Left renal pelvis (tissue), 4 donors: ENCODE data around the gene KCNT2. TPM values are rescaled to one million over a fixed set of nuclear protein-coding genes. Genes with fewer than 3 reads are reported as not detected.
"Not testable (repeated sequence)": the region's sequence is repeated elsewhere in the genome, so short reads cannot be mapped to it uniquely, and the experiment has no call there.

ENCODE experiments used
- DNase-seq, 4 donors: peaks; one replicate each; pipeline ENCODE4 v3.0.0-alpha.2; 2013; ENCODE audit warnings: low read depth in 4 of 4, low spot score in 3 of 4
- polyA plus RNA-seq, 4 donors: library from polyadenylated mRNA; unstranded; fragments of 120-200 nt; gene quantifications; one replicate each; pipeline ENCODE4 v1.2.1, GENCODE V29; 2013; ENCODE audit not compliant: insufficient read length in 4 of 4

KCNT2 gene
- polyA plus RNA-seq = 10 to 100 TPM in 3 of 4 donors, 1 to 10 TPM in 1; 8.0 to 13.9 (median 12.0) TPM

DNA sequence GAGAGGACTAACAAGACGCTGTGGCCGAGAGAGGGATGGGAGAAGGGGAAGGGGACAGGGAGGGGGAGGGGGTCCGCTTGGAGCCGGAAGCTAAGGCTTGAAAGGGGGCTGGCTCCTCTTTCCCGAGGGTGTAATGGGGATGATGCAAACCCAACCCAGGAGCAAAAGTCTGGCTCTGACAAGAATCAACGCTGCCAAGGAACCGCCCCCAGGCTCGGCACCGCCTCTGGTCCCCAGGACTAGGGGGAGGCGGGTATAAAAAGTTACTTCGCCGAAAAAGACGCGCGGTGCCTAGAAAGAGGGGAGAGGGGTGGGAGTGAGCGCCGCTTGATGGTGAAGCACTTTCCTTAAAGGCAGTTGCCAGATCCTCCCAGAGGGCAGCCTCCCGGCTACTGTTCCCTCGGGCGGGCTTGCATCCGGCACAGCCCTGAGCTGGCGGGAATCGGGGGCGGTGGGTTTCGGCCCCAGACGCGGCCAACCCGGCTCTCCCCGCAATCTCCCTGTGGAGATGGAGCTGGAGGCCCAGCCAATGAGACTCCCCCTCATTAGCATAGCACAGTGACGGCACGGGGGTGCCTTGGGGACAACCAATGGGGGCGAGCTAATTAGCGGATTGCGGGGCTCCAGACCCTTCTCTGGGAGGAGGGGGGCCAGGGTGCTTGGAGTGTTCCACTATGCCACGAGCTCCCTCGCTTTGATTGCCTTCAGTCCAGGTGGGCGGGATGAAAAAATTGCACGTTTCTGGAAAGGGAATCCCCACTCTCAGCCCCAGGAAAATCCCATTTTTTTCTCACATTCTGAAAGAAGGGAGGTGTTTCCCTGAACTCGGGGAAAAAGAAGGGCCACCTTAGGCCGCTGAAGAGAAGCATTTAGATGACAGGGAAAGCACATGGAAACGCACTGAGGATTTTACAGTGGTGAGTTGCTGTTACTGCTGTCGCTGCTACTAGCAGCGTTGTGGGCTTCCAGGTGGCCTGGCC, at the start of gene KCNT2:
Gene KCNT2 (minus strand): TSS at position 51 of the 980 bp plus-strand sequence. CDS start 131 bp downstream, outside the sequence.
- peak; percentile 71 to 84 (median 74) for DNase-seq

GRCh38 chr1:196655494-196655893, 47.3 kb upstream of the KCNT2 start:
- no peak for DNase-seq

- DNase-seq = no peak
Measured at GRCh38 chr1:196655071-196655470, 46.8 kb upstream of the KCNT2 start.

GRCh38 chr1:196654271-196654670, 46.0 kb upstream of the KCNT2 start:
- DNase-seq = no peak

- peak in 1 of 4 donors; percentile 4 for DNase-seq
Measured at GRCh38 chr1:196651637-196652215, 43.5 kb upstream of the KCNT2 start, which contains the start of gene CFH. CFH (plus strand) TSS chr1:196652043; CDS start chr1:196652118, 75 bp downstream.

- no peak for DNase-seq
Measured at GRCh38 chr1:196651079-196651478, 42.8 kb upstream of the KCNT2 start.

GRCh38 chr1:196650403-196650802, 42.2 kb upstream of the KCNT2 start:
- DNase-seq = no peak

DNA sequence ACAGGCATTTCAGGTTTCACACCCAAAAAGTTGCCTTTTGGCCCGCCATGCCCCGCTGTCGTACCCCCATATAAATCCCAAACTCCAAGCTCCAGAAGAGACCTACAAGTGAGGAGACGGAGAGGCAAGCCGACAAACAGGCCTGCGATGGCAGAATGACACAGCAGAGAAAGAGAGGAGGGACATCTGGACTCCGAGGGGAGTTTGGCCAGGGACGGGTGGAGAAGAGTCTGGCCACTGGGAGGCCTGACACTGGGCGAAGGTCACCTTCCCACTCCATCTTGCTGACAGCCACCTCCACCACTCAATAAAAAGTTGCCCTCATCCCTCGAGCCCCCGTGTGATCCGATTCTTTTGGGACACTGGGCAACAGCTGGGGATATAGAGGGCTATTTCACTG, 41.8 kb upstream of the KCNT2 start:
- DNase-seq = no peak

- DNase-seq = no peak
Measured at GRCh38 chr1:196640976-196641375, 32.7 kb upstream of the KCNT2 start.

- not testable (repeated sequence) for DNase-seq
Measured at GRCh38 chr1:196639291-196639690, 31.1 kb upstream of the KCNT2 start.

GRCh38 chr1:196638466-196638865, 30.2 kb upstream of the KCNT2 start:
- no peak for DNase-seq

DNA sequence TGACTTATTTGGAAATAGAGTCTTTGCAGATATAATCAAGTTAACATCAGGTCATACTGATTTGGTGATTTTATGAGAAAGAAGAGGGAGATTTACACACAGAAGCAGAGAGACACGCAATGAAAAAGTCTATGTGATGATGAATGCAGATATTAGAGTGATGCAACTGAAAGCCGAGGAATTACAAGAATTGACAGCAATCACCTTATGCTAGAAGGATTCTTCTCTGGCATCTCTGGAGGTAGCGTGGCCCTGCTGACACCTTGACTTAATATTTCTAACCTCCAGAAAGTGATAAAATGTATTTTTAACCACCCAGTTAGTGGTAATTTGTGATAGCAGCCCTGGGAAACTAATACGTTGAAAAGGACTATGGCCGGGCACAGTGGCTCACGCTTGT, 29.4 kb upstream of the KCNT2 start:
- DNase-seq = no peak

DNA sequence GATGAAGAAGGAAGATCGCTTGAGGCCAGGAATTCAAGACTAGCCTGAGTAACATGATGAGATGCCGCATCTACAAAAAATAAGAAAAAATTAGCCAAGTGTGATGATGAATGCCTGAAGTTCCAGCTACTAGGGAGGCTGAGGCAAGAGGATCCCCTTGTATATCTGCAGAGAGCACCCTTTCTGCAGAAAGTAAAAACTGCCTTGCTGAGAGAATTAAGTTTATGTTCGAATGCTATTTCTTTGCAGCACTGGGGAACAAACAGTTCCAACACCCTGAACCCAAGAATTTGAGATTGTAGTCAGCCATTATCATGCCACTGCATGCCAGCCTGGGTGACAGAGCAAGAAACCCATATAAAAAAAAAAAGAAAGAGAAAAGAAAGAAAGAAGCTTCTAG, 20.6 kb upstream of the KCNT2 start:
- DNase-seq = no peak

GRCh38 chr1:196623079-196623478, 14.8 kb upstream of the KCNT2 start:
- no peak for DNase-seq

DNA sequence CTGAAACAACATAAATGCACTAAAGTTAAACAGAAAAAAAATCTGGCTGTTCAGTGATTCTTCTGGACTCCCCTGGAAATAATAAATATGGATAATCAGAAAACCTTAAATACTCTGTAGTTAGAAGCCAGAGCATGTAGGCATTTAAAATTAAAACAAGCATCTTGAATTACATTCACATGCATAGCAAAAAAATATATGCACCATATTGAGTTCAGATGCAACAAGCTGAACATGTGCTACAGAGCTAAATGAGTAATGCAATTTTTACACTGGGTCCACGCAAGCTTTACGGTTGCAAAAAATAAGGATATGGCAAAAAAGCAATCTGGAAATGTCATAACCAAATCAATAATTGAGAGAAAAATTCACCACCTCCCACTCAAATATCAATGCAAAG, 11.5 kb upstream of the KCNT2 start:
- no peak for DNase-seq

GRCh38 chr1:196611873-196612272, 3.6 kb upstream of the KCNT2 start:
- no peak for DNase-seq

DNA sequence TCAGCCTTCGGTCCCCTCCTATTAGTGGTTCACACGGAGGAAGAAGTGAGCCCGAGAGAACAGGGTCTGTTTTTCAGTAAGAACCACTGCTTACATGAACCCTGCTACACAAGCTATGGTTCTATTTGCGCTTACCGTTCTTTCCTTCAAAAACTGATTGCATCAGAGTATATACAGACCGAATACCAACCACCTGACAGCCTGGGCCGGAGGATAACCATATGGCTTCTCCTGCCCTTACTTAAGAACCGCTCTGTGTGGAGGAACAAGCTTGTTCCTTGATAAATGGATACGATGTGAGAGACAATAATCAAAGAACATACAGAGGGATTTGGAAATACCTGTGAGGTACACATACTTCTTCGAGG, 1.1 kb upstream of the KCNT2 start:
- DNase-seq = peak in 1 of 4 donors; percentile 18

- peak in 1 of 4 donors; percentile 16 for DNase-seq
Measured at GRCh38 chr1:196607981-196608380, 259 bp downstream of the KCNT2 start.

DNA sequence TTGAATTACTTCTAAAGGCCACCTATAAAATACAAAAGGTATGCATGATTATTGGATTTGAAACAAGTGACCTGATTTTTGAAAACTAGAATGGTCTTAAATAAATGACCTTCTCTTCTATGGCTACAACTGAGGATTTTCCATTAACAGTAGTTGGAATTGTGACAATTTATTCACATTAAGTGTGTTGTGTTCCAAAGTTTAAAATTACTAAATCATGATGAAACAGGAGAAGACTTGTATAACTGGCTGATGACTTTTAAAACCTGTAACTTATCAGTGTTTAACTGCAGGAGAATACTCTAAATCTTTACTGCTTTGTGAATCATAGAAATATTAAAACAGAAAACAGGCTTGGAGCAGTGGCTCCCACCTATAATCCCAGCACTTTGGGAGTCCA, 4.6 kb downstream of the KCNT2 start:
- no peak for DNase-seq

DNA sequence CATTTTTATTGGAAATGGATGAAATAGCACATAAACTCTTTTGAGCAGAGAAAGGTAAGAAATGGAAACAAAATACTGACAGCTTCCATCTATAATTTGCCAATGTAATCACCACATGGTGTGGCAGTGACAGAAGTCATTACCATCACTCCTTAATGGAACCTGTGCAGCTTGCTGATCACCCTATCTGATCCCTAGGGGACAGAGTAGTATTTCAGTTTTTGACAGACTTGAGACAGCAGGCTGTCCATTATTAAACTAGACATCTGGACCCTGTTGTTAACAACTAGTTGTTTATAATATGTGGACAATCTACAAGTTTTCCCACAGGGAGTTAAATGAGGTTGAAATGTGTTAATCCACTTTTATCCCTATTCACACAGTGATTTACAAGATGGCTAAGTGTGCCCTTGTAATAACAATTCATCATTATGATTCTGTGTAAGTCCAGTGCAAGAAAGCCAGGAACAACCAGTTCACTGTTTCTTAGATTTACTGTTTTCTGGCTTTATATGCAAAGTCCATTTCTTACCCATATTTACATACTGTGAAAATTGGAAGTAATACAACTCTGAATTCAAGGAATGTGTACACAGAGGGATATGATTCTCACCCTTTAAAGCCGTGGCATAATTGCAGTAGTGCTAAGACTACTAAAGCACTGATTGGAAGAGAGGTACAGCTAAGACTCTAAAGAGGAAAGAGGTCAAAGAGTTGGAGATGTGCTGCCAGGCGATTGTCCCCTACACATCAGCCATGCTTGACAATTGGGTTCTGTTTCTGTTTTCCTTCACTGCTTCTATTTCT, 9.1 kb downstream of the KCNT2 start:
- no peak for DNase-seq

- no peak for DNase-seq
Measured at GRCh38 chr1:196594700-196595099, 13.5 kb downstream of the KCNT2 start.
